ENCODE results near the gene MAZ. TPM values are rescaled to one million over a fixed set of nuclear protein-coding genes. Genes with fewer than 3 reads are reported as not detected.

The MAZ gene
- total RNA-seq, 1 experiment from 2014 or later: 426 TPM

- in situ Hi-C loops (cut with HindIII; ENCODE audit: low pct_unique_long_range_greater_than_20kb, low sequenced_read_pairs): no loop called here
- ATAC-seq (no peak), DNase-seq (ENCODE audit: low read depth, low spot score) (no peak)
- POLR2A ChIA-PET: interaction anchor here (0.8 to 1.4 kb wide), 2 partner anchors 9 to 10 kb away, joined by 3 to 14 read pairs; no protein-coding TSS in a partner anchor
- peak overlapping the region; percentile 97 for H3K27ac ChIP-seq (ENCODE audit: low read length)
- H3K36me3 ChIP-seq (ENCODE audit: control insufficient read depth, insufficient read depth, low read length): peaks cover 18% of the 10 kb centered on the region
- no peaks in the 10 kb centered on the region for H3K27me3 ChIP-seq (ENCODE audit: control insufficient read depth, insufficient read depth, low read length)
- TSS peak; percentile 66 for BruUV-seq (replicated peaks)
- H3K9me3 ChIP-seq (ENCODE audit: control insufficient read depth, insufficient read depth, low read depth, low read length): no peaks in the 10 kb centered on the region
- intact Hi-C loops (cut with micrococcal nuclease; ENCODE audit: unreplicated experiment): no loop called here
- TF ChIP-seq SIN3A (IDR thresholded peaks at IDR 0.05; ENCODE audit: borderline replicate concordance, insufficient read depth, low read depth, low read length) (no peak), POLR2AphosphoS5 (IDR thresholded peaks at IDR 0.05; ENCODE audit: low read depth, low read length) (peak; percentile 44)
- CTCF ChIA-PET: interaction anchor here (1.1 kb wide), 1 partner anchor 103 kb away, joined by 6 read pairs; no protein-coding TSS in a partner anchor
- peak overlapping the region in 1 of 2 experiments; percentile 69; a peak in 1 of 4 replicates for H3K4me3 ChIP-seq (ENCODE audit: low read depth in 2 of 2, low read length in 2 of 2)
- H3K4me1 ChIP-seq (ENCODE audit: control insufficient read depth, insufficient read depth, low read length): peaks cover 24% of the 10 kb centered on the region
Measured at GRCh38 chr16:29804020-29804419, 2.3 kb upstream of the MAZ start.

GRCh38 chr16:29804455-29805231, 1.7 kb upstream of the MAZ start:
- peak overlapping the region; percentile 57 to 69 for H3K4me3 ChIP-seq (ENCODE audit: low read depth in 2 of 2, low read length in 2 of 2)
- peak overlapping the region; percentile 97 for H3K27ac ChIP-seq (ENCODE audit: low read length)
- DNase-seq (ENCODE audit: low read depth, low spot score) (no peak), ATAC-seq (peak; percentile 8)
- H3K27me3 ChIP-seq (ENCODE audit: control insufficient read depth, insufficient read depth, low read length): no peaks in the 10 kb centered on the region
- in situ Hi-C loops (cut with HindIII; ENCODE audit: low pct_unique_long_range_greater_than_20kb, low sequenced_read_pairs) (no loop called here), intact Hi-C loops (cut with micrococcal nuclease; ENCODE audit: unreplicated experiment) (no loop called here)
- peaks cover 24% of the 10 kb centered on the region for H3K4me1 ChIP-seq (ENCODE audit: control insufficient read depth, insufficient read depth, low read length)
- ChIA-PET POLR2A (interaction anchor here (0.7 to 1.4 kb wide), 3 partner anchors 10 to 192 kb away, joined by 3 to 14 read pairs (median 7); no protein-coding TSS in a partner anchor), CTCF (interaction anchor here (1.1 kb wide), 1 partner anchor 104 kb away, joined by 6 read pairs; no protein-coding TSS in a partner anchor)
- no peaks in the 10 kb centered on the region for H3K9me3 ChIP-seq (ENCODE audit: control insufficient read depth, insufficient read depth, low read depth, low read length)
- TF ChIP-seq SIN3A (IDR thresholded peaks at IDR 0.05; ENCODE audit: borderline replicate concordance, insufficient read depth, low read depth, low read length): no peak
- no peak for TF ChIP-seq TCF7L2 (IDR thresholded peaks at IDR 0.05; ENCODE audit: low read depth, low read length)
- TF ChIP-seq REST (IDR thresholded peaks at IDR 0.05; ENCODE audit: insufficient read depth in 1 of 2, low read depth in 2 of 2, low read length in 1 of 2): no peak
- no peak; the same call in 1 of the 2 replicates for TF ChIP-seq POLR2AphosphoS5 (IDR thresholded peaks at IDR 0.05; ENCODE audit: low read depth, low read length)
- TF ChIP-seq CTCF (IDR thresholded peaks at IDR 0.05): no peak
- no TSS peak for BruUV-seq (replicated peaks)
- peaks cover 14% of the 10 kb centered on the region for H3K36me3 ChIP-seq (ENCODE audit: control insufficient read depth, insufficient read depth, low read length)
